ENCODE measurements around the gene GCLM.
"Not testable (repeated sequence)": the region's sequence is repeated elsewhere in the genome, so short reads cannot be mapped to it uniquely, and the experiment has no call there.

Gene GCLM

DNA sequence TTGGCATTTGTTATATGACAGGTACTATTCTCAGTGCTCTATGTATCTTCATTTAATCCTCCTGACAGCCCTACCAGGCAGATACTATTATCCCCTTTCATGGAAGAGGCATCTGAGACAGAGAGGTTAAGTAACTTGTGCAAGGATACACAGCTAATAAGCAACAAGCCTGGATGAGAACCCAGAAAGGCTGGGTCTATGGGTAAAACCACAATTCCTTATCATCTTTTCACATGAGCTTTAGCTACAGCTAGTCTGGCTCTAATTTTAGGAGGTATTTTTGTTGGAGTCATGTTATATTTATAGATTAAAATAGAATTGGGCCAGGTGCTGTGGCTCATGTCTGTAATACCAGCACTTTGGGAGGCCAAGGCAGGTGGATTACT lies 57.9 kb downstream of the GCLM start:
- TF ChIP-seq, protein P1, sequence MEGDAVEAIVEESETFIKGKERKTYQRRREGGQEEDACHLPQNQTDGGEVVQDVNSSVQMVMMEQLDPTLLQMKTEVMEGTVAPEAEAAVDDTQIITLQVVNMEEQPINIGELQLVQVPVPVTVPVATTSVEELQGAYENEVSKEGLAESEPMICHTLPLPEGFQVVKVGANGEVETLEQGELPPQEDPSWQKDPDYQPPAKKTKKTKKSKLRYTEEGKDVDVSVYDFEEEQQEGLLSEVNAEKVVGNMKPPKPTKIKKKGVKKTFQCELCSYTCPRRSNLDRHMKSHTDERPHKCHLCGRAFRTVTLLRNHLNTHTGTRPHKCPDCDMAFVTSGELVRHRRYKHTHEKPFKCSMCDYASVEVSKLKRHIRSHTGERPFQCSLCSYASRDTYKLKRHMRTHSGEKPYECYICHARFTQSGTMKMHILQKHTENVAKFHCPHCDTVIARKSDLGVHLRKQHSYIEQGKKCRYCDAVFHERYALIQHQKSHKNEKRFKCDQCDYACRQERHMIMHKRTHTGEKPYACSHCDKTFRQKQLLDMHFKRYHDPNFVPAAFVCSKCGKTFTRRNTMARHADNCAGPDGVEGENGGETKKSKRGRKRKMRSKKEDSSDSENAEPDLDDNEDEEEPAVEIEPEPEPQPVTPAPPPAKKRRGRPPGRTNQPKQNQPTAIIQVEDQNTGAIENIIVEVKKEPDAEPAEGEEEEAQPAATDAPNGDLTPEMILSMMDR (IDR thresholded peaks at IDR 0.05), result no peak
- no peak overlapping the region for H3K4me2 ChIP-seq (ENCODE audit: low read length)
- no peaks in the 10 kb centered on the region for H3K9me3 ChIP-seq (ENCODE audit: control insufficient read depth, low read length)
- H3K4me3 ChIP-seq (ENCODE audit: low read depth, low read length), result no peak overlapping the region
- H3K27ac ChIP-seq, result no peak overlapping the region
- H2AFZ ChIP-seq, result no peak overlapping the region
- H3K27me3 ChIP-seq (ENCODE audit: control insufficient read depth, insufficient read depth, low read length), result no peaks in the 10 kb centered on the region
- no peaks in the 10 kb centered on the region for H3K36me3 ChIP-seq (ENCODE audit: control insufficient read depth, insufficient read depth, low read length)
- H3K4me1 ChIP-seq, result peaks cover 4% of the 10 kb centered on the region
- H3K79me2 ChIP-seq, result no peaks in the 10 kb centered on the region
- no peak overlapping the region for H3K9ac ChIP-seq

DNA sequence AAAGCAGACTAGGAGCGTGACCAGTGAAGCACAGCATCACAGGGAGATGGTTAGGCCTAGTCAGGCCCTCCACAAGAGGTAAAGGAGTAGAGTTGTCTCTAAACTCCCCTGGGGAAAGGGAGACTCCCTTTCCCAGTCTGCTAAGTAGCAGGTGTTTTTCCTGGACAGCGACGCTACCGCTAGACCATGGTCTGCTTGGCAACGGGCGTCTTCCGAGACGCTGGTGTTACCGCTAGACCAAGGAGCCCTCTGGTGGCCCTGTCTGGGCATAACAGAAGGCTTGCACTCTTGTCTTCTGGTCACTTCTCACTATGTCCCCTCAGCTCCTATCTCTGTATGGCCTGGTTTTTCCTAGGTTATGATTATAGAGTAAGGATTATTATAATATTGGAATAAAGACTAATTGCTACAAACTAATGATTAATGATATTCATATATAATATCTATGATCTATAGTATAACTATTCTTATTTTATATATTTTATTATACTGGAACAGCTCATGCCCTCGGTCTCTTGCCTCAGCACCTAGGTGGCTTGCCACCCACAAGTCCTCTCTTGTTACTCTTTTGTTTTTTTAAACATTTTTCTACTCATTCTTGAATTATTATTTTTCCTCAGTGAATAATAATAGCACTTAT lies 58.4 kb downstream of the GCLM start:
- H3K4me2 ChIP-seq (ENCODE audit: low read length); H3K36me3 ChIP-seq (ENCODE audit: control insufficient read depth, insufficient read depth, low read length); H3K27me3 ChIP-seq (ENCODE audit: control insufficient read depth, insufficient read depth, low read length); H3K4me3 ChIP-seq (ENCODE audit: low read depth, low read length); H2AFZ ChIP-seq; H3K9me3 ChIP-seq (ENCODE audit: control insufficient read depth, low read length); H3K4me1 ChIP-seq; H3K27ac ChIP-seq; H3K9ac ChIP-seq; H3K79me2 ChIP-seq: not testable (repeated sequence)
- TF ChIP-seq, protein P1 (IDR thresholded peaks at IDR 0.05), result peak; percentile 43

- Histone ChIP-seq H3K36me3 (ENCODE audit: control insufficient read depth, insufficient read depth, low read length) (no peaks in the 10 kb centered on the region), H3K27ac (peak overlapping the region; percentile 92), H3K79me2 (no peaks in the 10 kb centered on the region), H2AFZ (peak overlapping the region; percentile 98), H3K9me3 (ENCODE audit: control insufficient read depth, low read length) (no peaks in the 10 kb centered on the region), H3K4me3 (ENCODE audit: low read depth, low read length) (peak overlapping the region; percentile 68), H3K4me1 (peaks cover 4% of the 10 kb centered on the region), H3K9ac (no peak overlapping the region), H3K27me3 (ENCODE audit: control insufficient read depth, insufficient read depth, low read length) (no peaks in the 10 kb centered on the region), H3K4me2 (ENCODE audit: low read length) (peak overlapping the region; percentile 79)
- TF ChIP-seq, protein P1 (IDR thresholded peaks at IDR 0.05), result no peak
These were observed 60.8 kb downstream of the GCLM start for GRCh38 chr1:93848350-93848883.

DNA sequence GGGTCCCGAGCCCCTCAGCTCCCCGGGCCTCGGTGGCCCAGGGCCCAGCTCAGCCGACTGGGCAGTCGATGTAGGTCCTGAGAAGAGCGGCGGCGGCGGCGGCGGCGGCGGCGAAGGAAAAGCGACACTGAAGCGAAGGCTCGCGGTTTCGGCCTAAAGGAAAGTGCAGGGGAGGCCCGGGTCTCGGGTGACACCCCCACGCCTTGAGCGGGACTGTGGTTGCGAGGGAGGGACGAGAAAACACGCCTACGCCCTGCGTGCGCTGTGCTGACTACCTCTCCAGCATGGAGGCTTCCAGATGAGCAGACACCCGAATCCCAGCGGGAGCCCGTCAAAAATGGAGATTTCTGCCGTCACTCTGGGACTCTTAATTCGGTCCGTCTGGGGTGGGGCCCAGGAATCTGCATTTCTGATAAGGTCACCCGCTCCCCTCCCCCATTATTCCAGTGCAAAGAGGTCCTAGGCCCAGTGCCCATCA lies 61.4 kb downstream of the GCLM start:
- TF ChIP-seq, protein P1 (IDR thresholded peaks at IDR 0.05), result no peak
- no peaks in the 10 kb centered on the region for H3K36me3 ChIP-seq (ENCODE audit: control insufficient read depth, insufficient read depth, low read length)

More for the DNA sequence above, 61.4 kb downstream of the GCLM start:
- Histone ChIP-seq H2AFZ (peak overlapping the region; percentile 98), H3K4me2 (ENCODE audit: low read length) (peak overlapping the region; percentile 79), H3K4me1 (peaks cover 4% of the 10 kb centered on the region), H3K4me3 (ENCODE audit: low read depth, low read length) (peak overlapping the region; percentile 68), H3K79me2 (no peaks in the 10 kb centered on the region), H3K9me3 (ENCODE audit: control insufficient read depth, low read length) (no peaks in the 10 kb centered on the region), H3K9ac (peak overlapping the region; percentile 67), H3K27me3 (ENCODE audit: control insufficient read depth, insufficient read depth, low read length) (no peaks in the 10 kb centered on the region), H3K27ac (peak overlapping the region; percentile 92)

Measured in parathyroid adenoma (tissue), 2 donors.